ENCODE results near the gene SRP68.

SRP68 gene

DNA sequence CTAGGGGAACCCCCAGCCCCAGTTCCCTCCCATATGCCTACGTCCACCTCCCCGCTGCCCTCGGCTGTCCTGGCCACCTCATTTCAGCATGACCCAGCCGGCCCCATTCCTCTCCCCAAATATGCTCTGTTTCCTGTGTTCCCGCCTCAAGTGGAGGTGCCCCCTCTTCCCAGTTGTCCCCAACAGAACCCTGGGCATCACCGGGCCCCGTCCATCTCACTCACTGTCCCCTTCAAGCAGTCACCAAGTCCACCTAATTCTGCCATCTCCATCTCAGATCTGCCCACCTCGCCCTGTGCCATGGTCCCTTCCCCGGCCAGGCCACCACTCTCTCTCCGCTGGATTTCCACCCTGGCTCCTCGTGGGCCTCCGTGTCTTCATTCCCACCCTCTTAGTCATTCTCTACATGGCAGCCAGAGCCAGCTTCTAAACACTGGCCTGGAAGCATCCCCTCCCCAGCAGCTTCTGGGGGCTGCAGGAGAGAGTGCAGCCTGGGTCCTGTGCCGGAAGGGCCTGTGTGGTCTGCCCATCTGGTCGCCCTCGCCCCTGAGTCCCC is 58.9 kb downstream of the SRP68 start:
- peaks cover 6% of the 10 kb centered on the region for H3K4me1 Mint-ChIP-seq (ENCODE audit: low read depth)
- no peak overlapping the region for H3K27ac Mint-ChIP-seq
- no peak overlapping the region for H3K4me3 Mint-ChIP-seq
- DNase-seq = no peak
- no peaks in the 10 kb centered on the region for H3K36me3 Mint-ChIP-seq (ENCODE audit: low read depth)
- H3K27me3 Mint-ChIP-seq = no peaks in the 10 kb centered on the region
- no peaks in the 10 kb centered on the region for H3K9me3 Mint-ChIP-seq

- peaks cover 6% of the 10 kb centered on the region for H3K4me1 Mint-ChIP-seq (ENCODE audit: low read depth)
- no peaks in the 10 kb centered on the region for H3K36me3 Mint-ChIP-seq (ENCODE audit: low read depth)
- no peak overlapping the region for H3K27ac Mint-ChIP-seq
- H3K9me3 Mint-ChIP-seq = no peaks in the 10 kb centered on the region
- DNase-seq = no peak
- H3K4me3 Mint-ChIP-seq = no peak overlapping the region
- no peaks in the 10 kb centered on the region for H3K27me3 Mint-ChIP-seq
These were observed 60.4 kb downstream of the SRP68 start for GRCh38 chr17:76011951-76012350.

DNA sequence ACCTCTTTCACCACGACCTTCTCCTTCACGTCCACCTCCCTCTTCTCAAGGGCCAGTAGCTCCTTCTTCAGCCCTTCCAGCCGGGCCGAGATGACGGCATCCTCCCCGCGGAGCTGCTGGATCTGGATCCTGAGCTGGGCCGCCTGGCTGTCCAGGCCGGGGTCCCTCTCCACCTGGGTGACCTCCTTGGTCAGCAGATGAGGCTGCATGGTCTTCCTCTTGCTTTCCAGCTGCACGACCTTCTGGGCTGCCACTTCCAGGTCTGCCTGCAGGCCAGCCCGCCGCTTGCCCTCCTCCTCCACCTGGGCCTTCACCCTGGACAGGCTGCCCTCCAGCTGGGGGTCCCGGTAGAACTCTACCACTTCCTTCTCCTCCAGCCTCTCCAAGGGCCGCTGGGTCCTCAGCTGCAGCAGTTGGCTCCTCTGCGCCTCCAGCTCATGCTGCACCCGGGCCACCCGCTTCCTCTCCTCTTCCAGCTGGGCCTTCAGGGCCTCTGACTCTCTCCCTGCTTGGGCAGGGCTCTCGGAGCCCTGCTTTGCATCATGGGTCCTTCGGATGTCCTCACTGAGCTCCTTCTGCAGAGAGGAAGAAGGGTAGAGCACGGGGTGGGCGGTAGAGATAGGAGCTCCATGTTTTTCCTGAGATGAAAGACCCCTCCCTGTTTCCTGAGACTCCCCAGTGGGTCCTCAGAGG is 62.2 kb downstream of the SRP68 start:
- Mint-ChIP-seq H3K27me3 (no peaks in the 10 kb centered on the region), H3K27ac (no peak overlapping the region)
- DNase-seq = no peak

DNA sequence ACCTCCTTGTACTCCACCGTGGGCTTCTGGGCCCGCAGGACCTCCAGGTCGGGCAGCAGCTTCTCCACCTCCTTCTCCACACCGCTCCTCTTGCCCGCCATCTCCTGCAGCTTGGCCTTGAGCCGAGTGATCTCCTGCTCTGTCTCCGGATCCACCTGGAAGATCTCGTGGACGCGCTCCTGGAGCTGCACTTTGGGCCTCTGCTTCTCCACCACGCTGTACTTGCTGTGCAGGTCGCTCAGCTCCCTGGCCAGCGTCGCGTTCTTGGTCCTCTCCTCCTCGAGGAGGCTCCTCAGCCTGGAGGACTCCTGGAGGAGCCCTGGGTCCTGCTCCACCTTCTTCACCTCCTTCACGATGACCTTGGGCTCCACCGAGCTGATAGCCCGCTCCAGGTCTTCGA is 62.9 kb downstream of the SRP68 start:
- no peaks in the 10 kb centered on the region for H3K27me3 Mint-ChIP-seq
- peaks cover 6% of the 10 kb centered on the region for H3K4me1 Mint-ChIP-seq (ENCODE audit: low read depth)
- no peak for DNase-seq
- no peak overlapping the region for H3K27ac Mint-ChIP-seq
- H3K36me3 Mint-ChIP-seq (ENCODE audit: low read depth) = peaks cover 8% of the 10 kb centered on the region
- no peak overlapping the region for H3K4me3 Mint-ChIP-seq
- H3K9me3 Mint-ChIP-seq = no peaks in the 10 kb centered on the region

More for the DNA sequence above, 62.2 kb downstream of the SRP68 start:
- Mint-ChIP-seq H3K9me3 (no peaks in the 10 kb centered on the region), H3K4me3 (no peak overlapping the region), H3K36me3 (ENCODE audit: low read depth) (peaks cover 7% of the 10 kb centered on the region), H3K4me1 (ENCODE audit: low read depth) (peaks cover 6% of the 10 kb centered on the region)

DNA sequence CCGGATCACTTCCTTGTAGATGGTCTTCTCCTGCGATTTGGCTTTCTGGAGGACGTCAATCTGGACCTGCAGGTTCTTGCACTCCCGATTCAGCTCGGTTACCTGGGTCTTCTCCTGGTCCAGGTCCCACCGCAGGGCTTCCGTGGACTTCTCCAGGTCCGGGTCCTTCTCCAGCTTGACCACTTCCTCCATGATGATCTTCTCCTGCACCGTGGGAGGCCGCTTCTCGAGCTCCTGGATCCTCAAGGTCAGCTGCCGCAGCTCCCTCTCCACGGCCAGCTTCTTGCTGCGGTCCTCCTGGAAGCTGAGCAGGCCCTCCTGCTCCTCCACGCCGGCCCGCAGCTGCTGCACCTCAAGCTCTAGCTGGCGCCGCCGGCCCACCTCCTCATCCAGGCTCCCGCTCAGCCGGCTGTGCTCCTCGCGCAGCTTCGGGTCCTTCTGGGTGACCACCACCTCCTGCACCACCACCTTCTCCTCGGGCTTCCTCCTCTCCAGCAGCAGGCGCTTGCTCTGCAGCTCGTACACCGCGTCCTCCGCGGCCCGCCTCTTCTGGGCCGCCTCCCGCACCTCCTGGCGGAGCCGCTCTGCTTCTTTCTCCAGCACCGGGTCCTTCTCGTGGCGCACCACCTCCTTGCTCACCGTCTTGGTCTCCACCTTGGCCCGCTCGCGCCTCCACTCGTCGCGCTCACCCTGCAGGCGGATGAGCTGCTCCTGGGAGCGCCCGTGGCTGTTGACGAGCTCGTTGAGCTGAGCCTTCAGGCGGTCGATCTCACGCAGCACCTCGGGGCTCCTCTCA is 63.5 kb downstream of the SRP68 start:
- H3K4me3 Mint-ChIP-seq = no peak overlapping the region
- peaks cover under 1% of the 10 kb centered on the region for H3K4me1 Mint-ChIP-seq (ENCODE audit: low read depth)
- peaks cover 8% of the 10 kb centered on the region for H3K36me3 Mint-ChIP-seq (ENCODE audit: low read depth)
- no peaks in the 10 kb centered on the region for H3K27me3 Mint-ChIP-seq
- no peaks in the 10 kb centered on the region for H3K9me3 Mint-ChIP-seq
- H3K27ac Mint-ChIP-seq = no peak overlapping the region
- no peak for DNase-seq

GRCh38 chr17:76008208-76008607 is 64.1 kb downstream of the SRP68 start:
- Mint-ChIP-seq H3K9me3 (no peaks in the 10 kb centered on the region), H3K36me3 (ENCODE audit: low read depth) (peaks cover 8% of the 10 kb centered on the region), H3K27me3 (no peaks in the 10 kb centered on the region), H3K4me3 (no peak overlapping the region), H3K4me1 (ENCODE audit: low read depth) (no peaks in the 10 kb centered on the region), H3K27ac (no peak overlapping the region)
- no peak for DNase-seq

DNA sequence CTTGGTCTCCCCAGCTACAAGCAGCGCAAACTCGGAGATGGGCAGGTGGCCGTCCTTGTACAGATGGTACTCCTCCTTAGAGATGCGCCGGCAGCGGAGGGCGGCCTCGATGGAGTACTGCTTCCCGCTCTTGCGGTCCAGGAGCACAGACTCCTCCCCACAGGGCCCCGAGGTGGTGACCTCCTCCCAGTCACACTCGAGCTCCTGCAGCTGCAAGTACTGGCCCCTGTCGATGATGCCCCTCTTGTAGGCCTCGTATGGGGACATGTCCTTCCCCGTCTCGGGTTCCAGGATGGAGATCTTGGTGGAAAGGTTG is 64.5 kb downstream of the SRP68 start:
- Mint-ChIP-seq H3K27me3 (no peaks in the 10 kb centered on the region), H3K9me3 (no peaks in the 10 kb centered on the region), H3K4me3 (no peak overlapping the region), H3K36me3 (ENCODE audit: low read depth) (peaks cover 8% of the 10 kb centered on the region), H3K4me1 (ENCODE audit: low read depth) (no peaks in the 10 kb centered on the region), H3K27ac (no peak overlapping the region)
- DNase-seq = no peak

GRCh38 chr17:76007131-76007849 is 65.0 kb downstream of the SRP68 start:
- Mint-ChIP-seq H3K9me3 (no peaks in the 10 kb centered on the region), H3K4me3 (no peak overlapping the region), H3K36me3 (ENCODE audit: low read depth) (peaks cover 8% of the 10 kb centered on the region), H3K27ac (no peak overlapping the region), H3K4me1 (ENCODE audit: low read depth) (no peaks in the 10 kb centered on the region), H3K27me3 (no peaks in the 10 kb centered on the region)
- DNase-seq = no peak

DNA sequence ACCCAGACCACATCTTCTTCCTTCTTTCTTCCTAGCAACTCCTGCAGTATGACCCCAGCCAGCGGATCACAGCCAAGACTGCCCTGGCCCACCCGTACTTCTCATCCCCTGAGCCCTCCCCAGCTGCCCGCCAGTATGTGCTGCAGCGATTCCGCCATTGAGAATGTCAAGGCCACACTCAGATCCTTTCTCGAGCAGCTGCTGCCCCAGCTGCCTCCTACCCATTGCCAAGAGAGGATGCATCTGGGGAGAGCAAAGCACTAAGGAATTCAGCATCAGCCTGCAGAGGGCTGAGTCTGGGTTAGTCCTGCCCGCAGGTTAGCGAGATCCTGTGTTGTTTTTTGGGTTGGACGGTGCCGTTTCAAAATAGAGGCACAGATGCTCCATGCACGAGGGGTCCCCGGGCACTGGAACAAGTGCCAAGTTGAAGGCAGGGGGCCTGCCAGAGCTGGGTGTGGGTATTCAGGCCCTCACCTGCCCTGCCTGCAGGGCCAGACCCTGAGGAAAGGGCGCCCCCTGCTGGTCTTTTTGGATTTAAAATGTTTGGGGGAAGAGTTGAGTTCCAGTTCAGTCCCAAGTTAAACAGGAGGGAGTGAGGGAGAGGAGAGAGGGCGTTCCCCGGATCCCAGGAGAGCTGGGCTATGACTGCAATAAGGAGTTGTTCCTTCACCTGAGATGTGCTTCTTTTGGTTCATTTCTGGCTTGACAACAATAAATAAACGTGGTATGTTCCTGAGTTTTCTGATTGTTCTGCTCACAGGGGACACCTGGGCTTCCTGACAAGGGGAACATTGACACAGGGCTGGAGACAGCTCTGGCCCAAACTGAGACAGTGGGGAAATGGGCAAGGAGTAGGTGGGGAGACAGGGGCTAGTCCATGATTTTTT is 66.8 kb downstream of the SRP68 start:
- Mint-ChIP-seq H3K36me3 (ENCODE audit: low read depth) (peaks cover 8% of the 10 kb centered on the region), H3K27me3 (no peaks in the 10 kb centered on the region), H3K4me3 (no peak overlapping the region), H3K27ac (peak overlapping the region; percentile 45), H3K4me1 (ENCODE audit: low read depth) (no peaks in the 10 kb centered on the region), H3K9me3 (no peaks in the 10 kb centered on the region)
- peak; percentile 84 for DNase-seq

- Mint-ChIP-seq H3K27me3 (no peaks in the 10 kb centered on the region), H3K36me3 (ENCODE audit: low read depth) (peaks cover 8% of the 10 kb centered on the region), H3K4me1 (ENCODE audit: low read depth) (no peaks in the 10 kb centered on the region), H3K4me3 (no peak overlapping the region), H3K27ac (no peak overlapping the region), H3K9me3 (no peaks in the 10 kb centered on the region)
- DNase-seq = no peak
These were observed 67.5 kb downstream of the SRP68 start for GRCh38 chr17:76004750-76005262.

DNA sequence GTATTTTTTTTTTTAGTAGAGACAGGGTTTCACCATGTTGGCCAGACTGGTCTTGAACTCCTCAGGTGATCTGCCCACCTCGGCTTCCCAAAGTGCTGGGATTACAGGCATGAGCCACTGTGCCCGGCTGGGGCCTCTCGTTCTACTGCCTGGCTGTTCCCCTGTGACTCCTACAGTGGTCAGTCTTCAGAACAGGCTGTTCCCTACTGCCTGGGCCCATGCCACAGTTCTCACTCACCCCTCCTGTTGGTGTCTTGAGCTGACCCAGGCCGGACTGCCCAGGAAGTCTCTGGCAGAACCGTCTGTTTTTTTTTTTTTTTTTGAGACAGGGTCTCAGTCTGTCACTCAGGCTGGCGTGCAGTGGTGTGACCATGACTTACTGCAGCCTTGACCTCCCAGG is 68.4 kb downstream of the SRP68 start:
- no peaks in the 10 kb centered on the region for H3K4me1 Mint-ChIP-seq (ENCODE audit: low read depth)
- H3K27ac Mint-ChIP-seq = no peak overlapping the region
- no peak overlapping the region for H3K4me3 Mint-ChIP-seq
- DNase-seq = no peak
- H3K36me3 Mint-ChIP-seq (ENCODE audit: low read depth) = peaks cover 8% of the 10 kb centered on the region
- H3K9me3 Mint-ChIP-seq = no peaks in the 10 kb centered on the region
- H3K27me3 Mint-ChIP-seq = no peaks in the 10 kb centered on the region

DNA sequence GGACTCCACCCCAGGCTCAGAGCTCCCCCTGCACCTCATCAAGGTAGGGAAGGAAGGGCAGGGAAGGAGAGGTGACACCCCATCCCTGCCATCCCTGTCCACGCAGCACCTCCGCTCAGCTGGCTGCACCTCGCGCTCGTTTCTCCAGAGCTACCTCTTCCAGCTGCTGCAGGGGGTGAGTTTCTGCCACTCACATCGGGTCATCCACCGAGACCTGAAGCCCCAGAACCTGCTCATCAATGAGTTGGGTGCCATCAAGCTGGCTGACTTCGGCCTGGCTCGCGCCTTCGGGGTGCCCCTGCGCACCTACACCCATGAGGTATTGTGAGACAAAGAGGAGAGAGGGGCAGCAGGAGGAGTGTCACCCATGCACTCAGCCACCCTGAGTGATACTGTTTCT is 70.2 kb downstream of the SRP68 start:
- Mint-ChIP-seq H3K36me3 (ENCODE audit: low read depth) (peaks cover 8% of the 10 kb centered on the region), H3K4me1 (ENCODE audit: low read depth) (peaks cover 7% of the 10 kb centered on the region), H3K27ac (no peak overlapping the region)

GRCh38 chr17:76000755-76001521 is 71.4 kb downstream of the SRP68 start, which contains the start of gene CDK3:
Gene CDK3 (plus strand): TSS chr17:76000855. CDS start chr17:76001426, 571 bp downstream.
- H3K27ac Mint-ChIP-seq = no peak within 1 kb of the TSS
- DNase-seq = no peak
- H3K9me3 Mint-ChIP-seq = no peaks in the 10 kb centered on the region
- H3K36me3 Mint-ChIP-seq (ENCODE audit: low read depth) = peaks cover 8% of the 10 kb centered on the region
- H3K4me1 Mint-ChIP-seq (ENCODE audit: low read depth) = peaks cover 14% of the 10 kb centered on the region
- no peak within 1 kb of the TSS for H3K4me3 Mint-ChIP-seq
- no peaks in the 10 kb centered on the region for H3K27me3 Mint-ChIP-seq

More for the DNA sequence above, 70.2 kb downstream of the SRP68 start:
- no peak overlapping the region for H3K4me3 Mint-ChIP-seq
- no peaks in the 10 kb centered on the region for H3K9me3 Mint-ChIP-seq
- no peak for DNase-seq
- no peaks in the 10 kb centered on the region for H3K27me3 Mint-ChIP-seq
